ENCODE data around the gene VWC2.

VWC2 gene

DNA sequence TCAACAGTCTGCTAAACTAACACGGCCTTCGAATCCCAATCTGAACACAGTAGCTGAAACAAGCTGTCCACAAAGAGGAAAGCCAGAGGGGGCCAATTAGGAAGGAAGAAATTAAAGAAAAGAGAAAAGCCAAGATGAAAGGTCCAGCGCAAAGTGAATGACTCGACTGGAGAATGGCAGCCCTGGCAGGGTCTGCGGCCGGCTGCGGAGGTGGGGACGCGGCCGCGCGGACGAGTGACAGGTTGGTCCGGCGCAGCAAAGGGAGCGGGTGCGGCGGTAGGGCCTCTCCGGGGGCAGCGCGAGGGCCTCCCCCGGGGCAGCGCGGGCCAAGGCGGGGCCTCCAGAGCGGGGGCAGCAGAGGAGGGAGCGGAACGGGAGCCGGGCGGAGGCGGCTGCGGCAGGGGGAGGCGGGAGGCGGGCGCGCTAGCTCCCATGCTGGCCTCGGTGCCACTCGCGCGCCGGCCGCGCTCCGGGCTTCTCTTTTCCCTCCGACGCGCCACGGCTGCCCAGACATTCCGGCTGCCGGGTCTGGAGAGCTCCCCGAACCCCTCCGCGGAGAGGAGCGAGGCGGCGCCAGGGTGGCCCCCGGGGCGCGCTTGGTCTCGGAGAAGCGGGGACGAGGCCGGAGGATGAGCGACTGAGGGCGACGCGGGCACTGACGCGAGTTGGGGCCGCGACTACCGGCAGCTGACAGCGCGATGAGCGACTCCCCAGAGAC is at the start of gene VWC2:
Gene VWC2 (plus strand): TSS at position 421 of the 718 bp plus-strand sequence. CDS start 1,798 bp downstream, outside the sequence.
- TF ChIP-seq, protein P1, sequence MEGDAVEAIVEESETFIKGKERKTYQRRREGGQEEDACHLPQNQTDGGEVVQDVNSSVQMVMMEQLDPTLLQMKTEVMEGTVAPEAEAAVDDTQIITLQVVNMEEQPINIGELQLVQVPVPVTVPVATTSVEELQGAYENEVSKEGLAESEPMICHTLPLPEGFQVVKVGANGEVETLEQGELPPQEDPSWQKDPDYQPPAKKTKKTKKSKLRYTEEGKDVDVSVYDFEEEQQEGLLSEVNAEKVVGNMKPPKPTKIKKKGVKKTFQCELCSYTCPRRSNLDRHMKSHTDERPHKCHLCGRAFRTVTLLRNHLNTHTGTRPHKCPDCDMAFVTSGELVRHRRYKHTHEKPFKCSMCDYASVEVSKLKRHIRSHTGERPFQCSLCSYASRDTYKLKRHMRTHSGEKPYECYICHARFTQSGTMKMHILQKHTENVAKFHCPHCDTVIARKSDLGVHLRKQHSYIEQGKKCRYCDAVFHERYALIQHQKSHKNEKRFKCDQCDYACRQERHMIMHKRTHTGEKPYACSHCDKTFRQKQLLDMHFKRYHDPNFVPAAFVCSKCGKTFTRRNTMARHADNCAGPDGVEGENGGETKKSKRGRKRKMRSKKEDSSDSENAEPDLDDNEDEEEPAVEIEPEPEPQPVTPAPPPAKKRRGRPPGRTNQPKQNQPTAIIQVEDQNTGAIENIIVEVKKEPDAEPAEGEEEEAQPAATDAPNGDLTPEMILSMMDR (IDR thresholded peaks at IDR 0.05; ENCODE audit: low read depth, low read length): no peak
- no peak for DNase-seq (ENCODE audit: extremely low read depth, low read depth)

DNA sequence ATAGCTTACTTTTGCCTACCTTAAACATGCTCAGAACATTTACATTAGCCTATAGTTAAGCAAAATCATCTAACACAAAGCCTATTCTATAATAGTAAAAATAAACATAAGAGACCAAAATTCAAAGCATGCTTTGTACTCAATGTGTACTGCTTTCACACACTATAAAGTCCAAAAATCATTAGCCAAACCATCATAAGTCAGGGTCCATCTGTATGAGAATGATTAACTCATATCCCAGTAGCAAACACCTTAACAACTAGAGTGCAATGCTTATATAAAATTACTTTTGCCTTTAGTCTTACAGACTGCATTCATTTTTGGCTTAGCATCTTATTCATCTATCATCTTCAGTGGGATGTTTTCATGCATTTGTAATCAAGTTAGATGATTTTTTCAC is 49.4 kb upstream of the VWC2 start:
- TF ChIP-seq, protein P1 (IDR thresholded peaks at IDR 0.05; ENCODE audit: low read depth, low read length): no peak

DNA sequence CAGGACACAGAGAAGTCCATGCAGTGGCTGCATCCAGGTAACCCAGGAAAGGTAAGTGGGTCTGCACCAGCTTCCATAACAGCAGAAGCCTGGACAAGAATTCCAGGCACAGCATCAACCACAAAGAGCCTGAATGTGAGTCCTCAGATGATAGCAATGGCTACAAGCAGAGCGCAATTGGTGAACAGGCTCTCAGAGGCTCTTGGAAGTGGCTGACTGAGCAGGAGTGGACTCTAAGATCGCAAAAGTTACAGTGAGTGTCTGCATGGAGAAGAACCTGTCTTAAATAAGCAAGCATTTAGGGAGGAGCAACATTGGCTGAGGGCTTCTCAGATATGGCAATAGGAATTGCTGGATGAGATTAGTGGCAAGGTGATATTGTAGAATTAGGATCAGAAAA is 41.6 kb upstream of the VWC2 start:
- DNase-seq (ENCODE audit: extremely low read depth, low read depth): no peak
- TF ChIP-seq, protein P1 (IDR thresholded peaks at IDR 0.05; ENCODE audit: low read depth, low read length): no peak

More for the DNA sequence above, 49.4 kb upstream of the VWC2 start:
- no peak for DNase-seq (ENCODE audit: extremely low read depth, low read depth)

DNA sequence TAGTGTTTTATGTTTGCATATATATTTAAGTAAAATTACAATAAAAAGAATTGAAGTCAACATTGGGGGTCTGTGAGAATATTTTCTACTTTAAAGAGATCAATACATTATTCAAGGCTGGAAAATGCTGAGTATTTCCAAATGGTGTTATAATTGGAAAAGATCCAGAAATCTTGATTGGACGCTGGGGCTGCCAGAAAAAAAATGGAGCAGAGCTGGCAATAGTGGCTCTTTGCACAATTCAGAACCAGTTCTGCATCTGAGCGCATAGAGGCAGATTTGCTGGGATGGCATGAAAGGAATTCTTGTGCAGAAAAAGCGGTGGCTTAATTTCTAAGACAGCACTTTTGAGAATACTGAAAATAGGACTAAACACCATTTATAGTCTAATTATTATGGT is 10.8 kb upstream of the VWC2 start:
- TF ChIP-seq, protein P1 (IDR thresholded peaks at IDR 0.05; ENCODE audit: low read depth, low read length): no peak
- no peak for DNase-seq (ENCODE audit: extremely low read depth, low read depth)

DNA sequence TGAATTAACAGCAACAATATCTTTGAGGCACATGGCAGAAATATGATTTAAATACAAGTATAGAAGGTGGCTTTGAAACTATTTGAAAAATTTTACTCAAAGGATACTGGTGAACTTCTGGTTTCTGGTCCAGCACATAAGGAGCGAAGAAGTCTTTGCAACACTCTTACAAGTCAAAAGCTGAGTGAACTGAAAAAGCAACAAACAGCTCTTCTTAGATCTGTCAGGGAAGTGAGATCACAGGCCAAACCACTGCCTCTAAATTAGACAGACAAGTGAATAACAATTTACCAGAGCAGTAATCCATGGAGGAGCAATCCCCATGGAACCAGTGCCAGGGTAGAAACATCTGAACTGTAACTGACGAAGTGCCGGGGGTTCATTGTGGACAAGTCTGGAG is 9.6 kb upstream of the VWC2 start:
- TF ChIP-seq, protein P1 (IDR thresholded peaks at IDR 0.05; ENCODE audit: low read depth, low read length): no peak
- DNase-seq (ENCODE audit: extremely low read depth, low read depth): no peak

DNA sequence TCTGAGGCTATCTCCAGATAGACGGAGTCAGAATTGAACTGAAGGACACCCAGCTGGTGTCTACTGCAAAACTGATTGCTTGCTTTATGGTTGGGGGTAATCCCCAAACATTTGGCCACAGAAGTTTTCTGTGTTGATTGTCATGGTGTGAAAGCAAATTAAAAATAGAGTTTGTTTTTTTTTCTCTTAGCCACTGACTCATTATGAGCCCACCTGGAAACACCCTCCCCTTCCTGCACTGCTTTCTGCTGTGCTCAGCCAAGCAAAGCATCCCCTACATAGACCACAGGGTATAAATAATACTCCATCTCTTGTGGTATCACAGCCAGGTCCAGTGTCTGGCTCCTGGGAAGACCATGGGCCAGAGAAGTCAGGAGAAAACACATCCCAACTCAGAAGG is 6.5 kb upstream of the VWC2 start:
- no peak for DNase-seq (ENCODE audit: extremely low read depth, low read depth)
- TF ChIP-seq, protein P1 (IDR thresholded peaks at IDR 0.05; ENCODE audit: low read depth, low read length): no peak

DNA sequence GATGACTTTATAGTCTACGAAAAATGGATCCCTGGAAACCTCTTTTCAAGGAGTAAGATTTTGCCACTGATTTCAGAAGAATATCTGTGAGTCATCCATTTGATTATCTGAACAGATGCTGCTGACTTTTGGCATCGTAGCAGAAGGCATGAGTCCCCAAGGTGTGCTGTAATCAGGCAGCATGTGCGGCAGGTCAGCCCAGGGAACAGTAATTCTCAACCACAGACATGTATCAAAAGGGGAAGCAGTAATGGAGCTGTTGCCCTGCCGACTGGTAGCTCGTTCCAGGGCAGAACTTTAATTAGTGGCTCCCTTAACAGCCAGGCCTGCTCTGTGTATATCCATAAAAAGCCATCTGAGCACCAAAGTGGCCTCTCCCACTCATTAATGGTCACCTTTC is 5.7 kb upstream of the VWC2 start:
- no peak for DNase-seq (ENCODE audit: extremely low read depth, low read depth)
- TF ChIP-seq, protein P1 (IDR thresholded peaks at IDR 0.05; ENCODE audit: low read depth, low read length): no peak
